GM13976 (cell line): ENCODE data around the gene ZNF155.

Experiments
- DNase-seq: peaks from one replicate; pipeline ENCODE4 v3.0.0; 2012; ENCODE audit warnings: low spot score
- in situ Hi-C: fragments of 300-500 bp; cut with MboI; formaldehyde crosslinking; loops from one replicate; pipeline ENCODE4 v1.12.0; 2022; ENCODE audit warnings: low sequenced_read_pairs, mixed read lengths, inconsistent platforms; ENCODE audit not compliant: unreplicated experiment
- TF ChIP-seq, protein P1 (sequence below): IDR thresholded peaks from 2 replicates; pipeline ENCODE4 v1.5.1; 2012; ENCODE audit warnings: borderline replicate concordance, mild to moderate bottlenecking; ENCODE audit not compliant: insufficient read depth; ENCODE audit errors: extremely low read depth, missing control alignments, control extremely low read depth

Gene ZNF155

DNA sequence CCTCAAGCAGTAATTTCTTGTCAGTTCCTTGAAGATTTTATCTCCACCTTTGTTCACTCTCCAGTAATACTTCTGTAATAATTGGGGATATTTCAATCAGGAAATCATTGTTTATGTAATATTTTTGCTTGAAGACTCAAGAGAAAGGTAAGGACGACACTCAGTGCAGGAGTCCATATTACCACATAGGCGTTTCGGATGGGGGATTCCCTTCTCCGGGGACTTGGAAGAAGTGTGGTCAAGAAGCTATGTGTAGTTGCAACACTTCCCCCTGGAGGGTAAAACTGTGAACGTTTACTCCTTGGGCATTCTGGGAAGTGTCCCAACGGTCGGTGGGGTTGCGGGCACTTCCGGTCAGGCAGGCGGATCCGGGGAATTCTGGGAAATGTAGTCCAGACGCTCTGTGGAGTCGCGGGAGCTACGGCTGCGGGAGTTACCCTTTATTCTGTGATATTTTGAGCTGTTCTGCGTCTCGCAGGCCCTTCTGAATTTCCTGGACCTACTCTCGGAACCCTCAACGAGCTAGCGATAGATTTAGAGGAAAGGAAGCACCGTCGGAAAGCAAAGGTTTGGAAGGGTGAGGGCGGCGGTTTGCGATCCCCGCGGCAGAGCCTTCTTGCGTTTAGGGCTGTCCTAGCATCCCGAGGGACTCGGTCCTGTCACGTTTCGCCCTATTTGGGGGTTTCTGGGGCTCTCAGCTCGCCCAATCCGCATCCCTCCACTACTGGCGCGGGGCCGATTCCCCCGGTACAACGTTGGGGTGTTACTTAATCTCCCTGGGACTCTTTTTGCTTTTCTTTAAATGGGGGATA, 32.9 kb upstream of the ZNF155 start, which contains the start of gene ZNF221:
TSS of gene ZNF221 (plus strand) at position 395 of the 812 bp plus-strand sequence. CDS start 11,499 bp downstream, outside the sequence.
- in situ Hi-C loops: no loop called here
- TF ChIP-seq, protein P1, sequence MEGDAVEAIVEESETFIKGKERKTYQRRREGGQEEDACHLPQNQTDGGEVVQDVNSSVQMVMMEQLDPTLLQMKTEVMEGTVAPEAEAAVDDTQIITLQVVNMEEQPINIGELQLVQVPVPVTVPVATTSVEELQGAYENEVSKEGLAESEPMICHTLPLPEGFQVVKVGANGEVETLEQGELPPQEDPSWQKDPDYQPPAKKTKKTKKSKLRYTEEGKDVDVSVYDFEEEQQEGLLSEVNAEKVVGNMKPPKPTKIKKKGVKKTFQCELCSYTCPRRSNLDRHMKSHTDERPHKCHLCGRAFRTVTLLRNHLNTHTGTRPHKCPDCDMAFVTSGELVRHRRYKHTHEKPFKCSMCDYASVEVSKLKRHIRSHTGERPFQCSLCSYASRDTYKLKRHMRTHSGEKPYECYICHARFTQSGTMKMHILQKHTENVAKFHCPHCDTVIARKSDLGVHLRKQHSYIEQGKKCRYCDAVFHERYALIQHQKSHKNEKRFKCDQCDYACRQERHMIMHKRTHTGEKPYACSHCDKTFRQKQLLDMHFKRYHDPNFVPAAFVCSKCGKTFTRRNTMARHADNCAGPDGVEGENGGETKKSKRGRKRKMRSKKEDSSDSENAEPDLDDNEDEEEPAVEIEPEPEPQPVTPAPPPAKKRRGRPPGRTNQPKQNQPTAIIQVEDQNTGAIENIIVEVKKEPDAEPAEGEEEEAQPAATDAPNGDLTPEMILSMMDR: peak; percentile 55

DNA sequence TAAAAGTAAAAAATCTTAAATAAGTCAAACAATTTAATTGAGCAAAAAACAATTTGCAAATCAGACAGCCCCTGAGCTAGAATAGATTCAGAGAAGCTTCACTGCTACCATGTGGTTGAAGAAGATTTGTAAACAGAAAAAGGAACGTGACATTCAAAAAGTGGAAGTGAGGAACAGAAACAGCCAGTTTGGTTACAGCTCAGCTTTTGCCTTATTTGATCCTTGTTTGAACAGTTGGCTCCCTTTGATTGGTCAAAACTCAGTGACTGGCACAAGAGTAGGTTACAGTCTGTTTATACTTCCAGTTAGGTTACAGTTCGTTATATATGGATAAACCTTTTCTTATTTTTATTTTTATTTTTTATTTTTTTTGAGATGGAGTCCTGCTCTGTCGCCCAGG, 27.2 kb upstream of the ZNF155 start:
- in situ Hi-C loops: no loop called here
- TF ChIP-seq, protein P1: no peak

More for the DNA sequence above, 32.9 kb upstream of the ZNF155 start, which contains the start of gene ZNF221:
- peak; percentile 90 for DNase-seq

DNA sequence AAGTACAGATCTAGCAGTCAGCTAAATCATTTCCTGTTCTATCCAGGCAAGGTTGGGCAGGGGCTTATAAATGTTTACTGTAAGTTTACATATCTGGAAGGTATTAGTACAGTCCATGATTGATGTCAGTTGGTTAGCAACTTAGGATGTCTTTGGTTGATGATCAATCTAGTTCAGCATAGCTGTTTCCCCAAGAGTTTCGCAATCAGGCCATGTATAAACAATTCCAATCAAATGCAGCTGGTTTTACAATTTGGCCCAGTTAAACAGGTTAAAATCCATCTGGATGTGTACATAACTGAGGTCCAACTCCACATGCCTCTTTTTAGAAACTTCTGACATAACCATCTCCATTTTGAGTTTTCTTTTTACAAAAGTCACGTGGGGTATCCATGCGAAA, 26.1 kb upstream of the ZNF155 start:
- TF ChIP-seq, protein P1: no peak
- DNase-seq: no peak
- in situ Hi-C loops: no loop called here

More for the DNA sequence above, 27.2 kb upstream of the ZNF155 start:
- no peak for DNase-seq

DNA sequence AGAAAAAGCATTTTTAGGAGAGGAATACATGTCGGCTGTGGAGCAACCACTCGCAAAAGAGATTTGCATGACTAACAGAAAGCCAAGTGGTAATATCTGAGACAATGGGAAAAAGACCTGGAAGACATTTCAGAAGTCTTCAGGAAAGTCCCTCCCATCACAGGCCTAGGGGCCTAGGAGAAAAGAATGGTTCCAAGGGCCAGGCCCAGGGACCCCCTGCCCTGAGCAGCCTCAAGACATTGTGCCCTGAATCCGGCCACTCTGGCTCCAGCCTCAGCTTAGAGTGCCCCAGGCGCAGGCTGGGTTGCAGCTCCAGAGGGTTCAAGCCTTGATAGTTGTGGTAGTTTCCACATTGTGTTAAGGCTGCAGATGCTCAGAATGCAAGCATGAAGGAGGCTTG, 23.6 kb upstream of the ZNF155 start:
- DNase-seq: no peak
- in situ Hi-C loops: no loop called here
- TF ChIP-seq, protein P1: no peak

DNA sequence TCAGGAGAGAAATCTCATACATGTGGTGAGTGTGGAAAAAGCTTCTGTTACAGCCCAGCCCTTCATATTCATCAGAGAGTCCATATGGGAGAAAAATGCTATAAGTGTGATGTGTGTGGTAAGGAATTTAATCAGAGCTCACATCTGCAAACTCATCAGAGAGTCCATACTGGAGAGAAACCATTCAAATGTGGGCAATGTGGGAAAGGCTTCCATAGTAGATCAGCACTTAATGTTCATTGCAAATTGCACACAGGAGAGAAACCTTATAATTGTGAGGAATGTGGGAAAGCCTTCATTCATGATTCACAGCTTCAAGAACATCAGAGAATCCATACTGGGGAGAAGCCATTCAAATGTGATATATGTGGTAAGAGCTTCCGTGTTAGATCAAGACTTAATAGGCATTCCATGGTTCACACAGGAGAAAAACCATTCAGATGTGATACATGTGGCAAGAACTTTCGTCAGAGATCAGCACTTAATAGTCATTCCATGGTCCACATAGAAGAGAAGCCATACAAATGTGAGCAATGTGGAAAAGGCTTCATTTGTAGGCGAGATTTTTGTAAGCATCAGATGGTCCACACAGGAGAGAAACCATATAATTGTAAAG, 17.8 kb upstream of the ZNF155 start:
- in situ Hi-C loops: no loop called here
- TF ChIP-seq, protein P1: no peak
- no peak for DNase-seq

DNA sequence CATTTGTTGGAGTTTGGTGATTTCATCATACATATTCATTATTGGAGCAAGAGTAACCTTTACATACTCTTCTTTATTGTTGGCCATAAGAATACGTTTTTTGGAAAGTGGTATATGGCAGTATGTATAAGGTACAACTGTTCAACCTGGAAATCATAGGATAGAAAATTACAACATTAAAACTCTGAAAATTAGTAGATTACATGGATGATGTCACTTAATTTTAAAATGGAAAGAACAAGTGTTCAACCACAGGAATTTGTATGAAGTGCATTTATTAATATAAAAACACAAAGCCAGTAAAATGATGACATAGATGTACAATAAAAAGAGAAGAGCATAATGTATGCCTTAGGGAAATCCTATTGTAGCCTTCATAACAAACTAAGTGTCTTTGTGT, 7.3 kb upstream of the ZNF155 start:
- no peak for DNase-seq
- TF ChIP-seq, protein P1: no peak
- in situ Hi-C loops: no loop called here
